GM18861 (cell line): ENCODE data around the gene ARL8B.

Experiments
- ATAC-seq: cut with Tn5 transposase; IDR thresholded peaks from one replicate; pipeline ENCODE4 v1.9.1; 2021; ENCODE audit not compliant: unreplicated experiment

ARL8B gene

DNA sequence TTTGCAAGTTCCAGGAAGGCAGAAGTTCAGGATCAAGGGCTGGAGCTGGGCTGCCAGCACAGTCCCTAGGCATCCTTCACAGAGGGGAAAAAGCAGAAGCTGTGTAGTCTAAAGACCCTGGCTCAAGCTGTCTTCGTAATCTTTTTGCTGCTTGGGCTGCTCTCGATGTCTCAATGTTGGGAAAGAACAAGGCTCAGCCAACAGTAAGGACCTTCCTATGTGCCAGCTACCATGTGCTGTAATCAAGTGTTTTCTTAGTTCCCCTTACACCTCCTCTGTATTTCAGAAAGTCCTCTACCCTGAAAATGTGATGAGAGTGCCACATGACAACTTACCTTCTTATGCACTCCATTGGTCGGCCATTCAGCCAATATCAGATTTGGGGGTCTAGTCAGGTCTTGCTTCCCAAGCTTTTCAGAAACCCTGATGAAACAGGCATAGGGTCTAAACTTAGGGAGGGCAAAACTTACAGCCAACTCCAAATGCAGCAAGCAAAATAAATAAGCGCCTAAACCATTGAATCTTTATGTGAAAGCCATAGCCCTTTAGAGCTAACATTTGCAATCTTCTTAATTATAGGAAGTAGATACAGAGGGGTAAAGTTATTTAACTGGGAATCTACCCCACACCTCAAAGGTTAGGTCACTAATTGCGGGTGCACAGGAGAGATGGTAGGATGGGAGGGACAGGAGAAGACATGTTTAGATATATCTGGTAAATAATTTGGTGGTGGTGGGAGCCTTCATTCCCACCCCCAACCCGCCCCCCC is 64.2 kb downstream of the ARL8B start:
- ATAC-seq = peak; percentile 13

GRCh38 chr3:5186858-5187155 is 64.7 kb downstream of the ARL8B start:
- ATAC-seq = no peak

DNA sequence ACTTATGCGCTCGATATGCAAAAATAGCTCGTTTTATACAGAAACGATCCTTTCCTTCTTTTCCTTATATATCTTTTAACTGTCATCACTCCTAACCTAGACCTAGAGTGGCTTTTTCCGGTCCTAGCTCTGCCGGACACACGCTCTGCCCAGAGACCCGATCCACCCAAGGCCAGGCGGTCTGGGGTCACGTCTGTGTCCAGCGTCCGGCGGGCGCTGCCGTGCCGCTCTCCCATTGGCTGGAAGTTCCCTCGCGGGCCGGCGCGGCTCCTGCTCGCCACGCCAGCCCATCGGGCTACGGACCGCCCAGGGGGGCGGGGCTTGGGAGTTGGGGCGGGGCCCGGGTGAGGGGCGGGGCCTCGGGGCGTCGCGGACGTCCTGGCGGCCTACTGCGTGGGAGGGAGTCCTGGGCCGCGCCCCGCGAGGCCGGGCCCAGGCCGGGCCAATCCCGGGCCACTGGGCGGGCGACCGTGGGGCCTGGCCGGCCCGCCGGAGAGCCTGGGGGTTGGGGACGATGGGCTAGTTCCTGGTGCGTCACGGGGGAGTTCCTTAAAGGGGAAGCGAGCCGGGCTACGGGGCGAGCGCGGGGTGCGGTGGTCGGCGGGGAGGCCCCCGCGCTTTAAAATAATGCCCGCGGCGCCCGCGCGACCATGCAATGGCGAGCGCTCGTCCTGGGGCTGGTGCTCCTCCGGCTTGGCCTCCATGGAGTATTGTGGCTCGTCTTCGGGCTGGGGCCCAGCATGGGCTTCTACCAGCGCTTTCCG is 65.2 kb downstream of the ARL8B start, which contains the start of gene EDEM1:
TSS of gene EDEM1 (plus strand) at position 552 of the 764 bp plus-strand sequence. CDS start at position 651, 99 bp downstream.
- ATAC-seq = peak; percentile 70

DNA sequence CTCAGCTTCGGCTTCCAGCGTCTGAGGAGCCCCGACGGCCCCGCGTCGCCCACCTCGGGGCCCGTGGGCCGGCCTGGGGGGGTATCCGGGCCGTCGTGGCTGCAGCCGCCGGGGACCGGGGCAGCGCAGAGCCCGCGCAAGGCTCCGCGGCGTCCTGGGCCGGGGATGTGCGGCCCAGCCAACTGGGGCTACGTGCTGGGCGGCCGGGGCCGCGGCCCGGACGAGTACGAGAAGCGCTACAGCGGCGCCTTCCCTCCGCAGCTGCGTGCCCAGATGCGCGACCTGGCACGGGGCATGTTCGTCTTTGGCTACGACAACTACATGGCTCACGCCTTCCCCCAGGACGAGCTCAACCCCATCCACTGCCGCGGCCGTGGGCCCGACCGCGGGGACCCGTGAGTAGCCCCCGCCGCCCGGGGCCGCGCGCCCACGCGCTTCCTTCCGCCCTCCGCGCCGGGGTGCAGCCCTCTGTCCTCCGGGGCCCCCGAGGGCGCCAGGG is 65.9 kb downstream of the ARL8B start:
- ATAC-seq = no peak

DNA sequence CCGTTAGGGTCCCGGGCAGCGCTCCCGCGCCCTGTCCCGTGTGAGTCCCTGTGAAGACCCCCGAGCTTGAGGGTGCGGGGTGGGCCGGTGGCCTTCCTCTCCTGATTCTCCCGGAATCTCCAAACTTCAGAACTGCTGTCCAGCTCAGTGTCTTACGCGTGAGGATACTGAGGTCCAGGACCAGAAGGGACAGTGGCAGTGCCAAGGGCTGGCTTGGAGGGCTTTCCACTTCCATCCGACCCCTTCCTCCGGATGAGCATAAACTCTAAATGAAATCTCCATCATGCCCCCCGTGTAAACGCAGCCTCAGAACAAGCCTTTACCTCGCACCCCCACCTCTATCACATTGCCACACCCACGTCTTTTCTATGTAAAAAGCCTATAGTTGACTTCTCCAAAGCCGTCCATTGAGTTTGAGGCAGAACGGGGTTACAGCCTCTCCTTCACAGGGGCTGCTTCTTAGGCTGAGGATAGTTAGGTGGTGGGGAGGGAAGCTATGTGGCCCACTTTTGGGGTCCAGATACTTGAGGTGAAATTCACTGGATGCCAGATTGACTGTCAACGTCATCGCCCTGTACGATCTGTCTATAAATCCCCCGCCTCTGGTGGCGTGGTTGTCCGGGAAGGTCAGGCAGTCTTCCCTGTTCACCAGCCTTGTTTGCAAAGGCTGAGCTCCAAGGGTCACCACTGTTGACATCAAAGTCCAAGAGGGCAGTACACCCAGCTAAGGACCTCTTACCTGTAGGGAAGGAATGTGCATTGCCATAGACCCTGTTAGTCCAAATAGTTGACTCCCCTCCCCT is 66.5 kb downstream of the ARL8B start:
- no peak for ATAC-seq

DNA sequence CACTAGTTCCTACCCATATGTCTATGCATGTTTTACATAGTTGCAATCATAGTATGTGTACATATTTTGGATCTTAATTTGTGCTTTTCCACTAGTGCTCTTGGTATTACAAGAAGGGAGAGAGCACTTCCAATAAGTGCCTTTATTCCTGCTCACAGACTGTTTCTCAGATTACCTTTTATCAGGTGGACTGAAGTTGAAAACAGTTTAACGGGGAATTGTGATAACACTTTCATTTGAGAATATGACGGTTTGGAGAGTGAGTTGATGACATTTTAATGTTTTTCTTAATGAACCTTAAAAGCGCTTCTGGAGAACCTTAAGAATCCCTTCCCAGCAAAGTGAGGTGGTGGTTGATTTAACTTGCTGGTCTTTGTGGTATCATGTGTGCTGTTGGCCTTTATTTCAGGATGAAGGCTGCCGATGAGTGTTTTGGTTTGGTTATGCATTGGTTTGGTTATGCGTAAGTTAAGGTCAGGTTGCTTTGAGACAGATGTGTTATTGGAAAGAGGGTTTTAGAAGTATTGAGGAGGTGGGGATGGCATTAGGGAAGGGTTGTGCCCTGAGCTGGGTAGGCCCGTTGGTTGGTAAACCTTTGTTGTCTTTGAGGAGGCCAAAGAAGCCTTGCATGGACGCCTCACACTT is 68.2 kb downstream of the ARL8B start:
- ATAC-seq = no peak

DNA sequence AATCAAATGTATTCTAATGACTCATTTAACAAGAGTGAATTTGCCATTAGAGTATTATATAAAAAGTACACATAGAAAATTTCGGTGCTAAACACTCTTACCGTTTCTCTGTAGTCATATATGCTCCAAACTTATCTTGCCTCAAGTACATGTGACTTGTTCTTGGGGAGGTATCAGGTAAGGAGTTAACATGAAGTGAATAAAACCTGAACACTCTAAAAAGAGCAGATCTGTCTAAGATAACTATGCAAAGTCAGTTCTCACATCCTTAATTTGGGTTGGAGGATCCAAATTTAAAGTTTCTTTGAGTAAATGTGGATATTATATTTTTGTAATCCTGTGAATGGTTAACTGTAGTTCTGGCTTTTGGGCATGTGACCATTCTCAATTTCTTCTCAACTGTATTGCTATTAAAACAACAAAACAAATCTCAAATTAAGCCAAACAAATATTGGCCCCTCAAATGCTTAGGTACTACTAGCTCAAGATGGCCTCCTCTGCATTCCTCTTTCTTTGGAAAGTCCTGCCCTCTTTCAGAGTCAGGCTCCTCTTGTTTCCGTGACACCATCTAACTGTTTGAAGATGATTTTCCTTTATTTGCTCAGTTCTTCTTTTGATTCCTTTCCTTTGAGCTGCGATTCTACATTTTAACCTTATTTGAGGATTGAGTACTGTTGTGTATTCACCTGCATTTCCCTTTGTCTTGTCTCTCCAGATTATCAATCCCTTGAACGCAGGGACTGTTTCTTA is 69.6 kb downstream of the ARL8B start:
- ATAC-seq = peak; percentile 11

- ATAC-seq = no peak
These were observed 70.7 kb downstream of the ARL8B start for GRCh38 chr3:5192571-5193365.

- no peak for ATAC-seq
These were observed 72.2 kb downstream of the ARL8B start for GRCh38 chr3:5194341-5194740.

- peak; percentile 43 for ATAC-seq
These were observed 72.9 kb downstream of the ARL8B start for GRCh38 chr3:5194801-5195509.

DNA sequence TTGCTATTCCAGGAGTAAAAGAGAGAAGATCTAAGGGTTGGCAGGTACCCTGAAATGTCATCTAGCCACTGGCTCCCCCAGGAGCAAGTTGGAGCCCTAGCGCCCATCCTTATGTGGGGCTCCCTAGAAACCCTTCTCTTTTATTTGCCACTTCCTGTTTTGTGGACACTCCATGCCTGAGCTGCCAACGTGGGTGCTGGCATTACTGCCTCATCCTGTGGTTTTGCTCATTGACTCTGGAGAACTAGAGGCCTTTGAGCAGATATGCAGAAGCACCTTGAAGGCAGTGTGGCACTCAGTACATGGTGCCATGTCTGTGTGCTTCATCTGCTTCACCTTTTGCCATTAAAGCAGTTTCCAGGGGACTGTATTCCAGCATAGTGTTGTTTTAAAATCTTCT is 73.5 kb downstream of the ARL8B start:
- no peak for ATAC-seq

DNA sequence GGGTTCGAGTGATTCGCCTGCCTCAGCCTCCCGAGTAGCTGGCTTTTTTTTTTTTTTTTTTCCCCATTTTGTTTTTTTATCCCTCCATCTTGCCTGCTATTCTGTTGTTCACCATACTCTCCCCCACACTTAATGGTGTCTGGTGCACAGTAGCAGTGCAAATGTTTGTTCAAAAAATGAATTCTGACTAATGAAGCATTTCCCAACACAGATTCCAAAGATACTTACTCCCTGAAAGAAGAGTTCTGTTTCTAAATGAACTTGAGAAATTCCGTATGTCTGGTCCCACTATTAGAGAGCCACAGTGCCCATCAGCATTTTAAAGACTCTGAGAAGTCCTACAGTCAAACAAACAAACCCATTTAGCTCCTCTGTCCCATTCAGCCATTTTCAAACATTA is 74.9 kb downstream of the ARL8B start:
- ATAC-seq = no peak

DNA sequence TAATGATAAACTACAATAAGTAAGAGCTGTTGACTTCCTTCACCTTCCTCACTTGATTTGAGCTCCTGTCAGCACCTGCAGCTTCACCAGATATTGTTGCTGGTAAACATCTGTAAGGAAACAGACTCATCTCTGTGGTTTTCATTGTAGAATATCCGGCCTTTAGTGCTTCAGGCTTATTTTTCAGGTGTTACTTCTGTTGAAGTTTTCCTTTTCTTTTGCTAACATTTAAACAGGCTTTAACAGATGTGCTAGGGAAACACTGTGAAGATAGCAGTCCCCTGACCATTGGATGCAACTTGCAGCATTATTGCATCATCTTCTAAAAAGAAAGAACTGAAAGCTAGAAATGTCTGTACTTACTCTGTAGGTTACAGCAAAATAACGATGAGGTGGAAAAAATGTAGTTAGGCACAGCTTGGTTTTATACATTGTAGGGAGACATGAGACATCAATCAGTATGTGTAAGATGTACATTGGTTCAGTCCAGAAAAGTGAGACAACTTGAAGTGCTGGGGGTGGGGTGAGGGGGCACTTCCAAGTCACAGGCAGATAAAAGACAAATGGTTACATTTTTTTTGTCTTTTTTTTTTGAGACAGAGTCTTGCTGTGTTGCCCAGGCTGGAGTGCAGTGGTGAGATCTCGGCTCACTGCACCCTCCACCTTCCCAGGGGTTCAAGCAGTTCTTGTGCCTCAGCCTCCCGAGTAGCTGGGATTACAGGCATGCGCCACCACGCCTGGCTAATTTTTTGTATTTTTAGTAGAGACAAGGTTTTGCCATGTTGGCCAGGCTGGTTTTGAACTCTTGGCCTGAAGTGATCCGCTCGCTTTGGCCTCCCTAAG is 75.6 kb downstream of the ARL8B start:
- peak; percentile 58 for ATAC-seq

- no peak for ATAC-seq
These were observed 76.2 kb downstream of the ARL8B start for GRCh38 chr3:5198313-5198677.

DNA sequence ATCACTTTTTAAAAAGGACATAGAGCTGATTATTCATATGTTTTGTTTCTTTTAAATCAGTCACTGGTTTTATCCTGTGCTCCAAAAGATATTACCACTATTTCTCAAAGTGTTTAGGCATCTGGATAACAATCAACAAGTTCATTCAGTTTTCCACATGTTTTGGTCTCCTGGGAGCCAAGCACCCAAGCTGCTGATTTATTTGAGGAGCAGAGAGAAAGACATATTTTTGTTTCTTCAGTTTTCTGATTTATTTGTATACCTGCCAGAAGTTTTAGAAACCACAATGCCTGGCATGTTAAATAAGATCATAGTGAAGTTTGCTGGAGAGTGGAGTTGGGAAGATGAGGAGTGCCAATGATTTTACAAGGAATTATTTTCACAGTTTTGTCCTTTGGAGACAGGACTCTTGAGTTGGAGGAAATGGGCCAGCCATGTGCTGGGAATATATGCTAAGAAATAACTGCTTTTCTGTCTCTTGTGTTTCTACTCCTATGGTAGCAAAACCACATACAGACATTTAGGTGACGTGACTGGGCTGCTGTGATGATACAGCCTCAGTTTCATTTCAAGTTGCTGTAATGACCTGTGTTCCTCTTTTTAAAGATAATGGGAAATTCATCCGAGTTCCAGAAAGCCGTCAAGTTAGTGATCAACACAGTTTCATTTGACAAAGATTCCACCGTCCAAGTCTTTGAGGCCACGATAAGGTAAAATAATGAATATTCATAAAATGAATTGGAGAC is 77.1 kb downstream of the ARL8B start:
- ATAC-seq = peak; percentile 25

GRCh38 chr3:5201536-5201935 is 79.4 kb downstream of the ARL8B start:
- ATAC-seq = no peak

DNA sequence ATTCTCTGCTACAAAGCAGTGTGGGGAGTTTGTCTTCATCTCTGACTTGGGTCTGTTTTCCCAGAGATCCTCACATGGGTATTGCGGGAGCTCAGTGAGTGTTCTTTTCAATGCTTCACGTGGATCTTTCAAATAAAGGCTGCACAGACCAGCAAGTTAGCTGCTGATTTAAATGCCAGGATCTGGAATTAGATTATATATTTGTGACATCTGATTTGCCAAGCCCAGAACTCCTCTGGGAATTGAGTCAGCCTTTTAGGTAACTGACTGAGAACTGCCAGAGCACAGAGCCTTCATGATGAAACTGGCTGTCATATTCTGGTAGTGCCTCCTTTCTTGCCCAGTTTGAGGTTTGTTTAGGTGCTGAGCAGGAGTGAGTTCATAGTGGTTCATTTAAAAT is 80.1 kb downstream of the ARL8B start:
- ATAC-seq = no peak
